Aorta (tissue), 5 donors: ENCODE results near the gene SGK1. TPM values are rescaled to one million over a fixed set of nuclear protein-coding genes. Genes with fewer than 3 reads are reported as not detected.
"Not testable (repeated sequence)": the region's sequence is repeated elsewhere in the genome, so short reads cannot be mapped to it uniquely, and the experiment has no call there.

ENCODE experiments used
- ATAC-seq: fragments of 200-7000 bp; cut with Tn5 transposase; one replicate; pipeline ENCODE4 v1.9.1; 2022; ENCODE audit warnings: moderate library complexity; ENCODE audit not compliant: low FRiP score
- DNase-seq, 2 donors: peaks; one replicate each; pipeline ENCODE4 v3.0.0-alpha.2; 2020
- H3K27ac ChIP-seq, 2 donors: one replicate each; pipeline ENCODE4 v1.5.1; 2013; ENCODE audit warnings: low read length in 2 of 2, mild to moderate bottlenecking in 2 of 2, moderate library complexity in 2 of 2, control low read depth in 1 of 2, inconsistent platforms in 1 of 2, low read depth in 1 of 2
- H3K27me3 ChIP-seq, 2 donors: one replicate each; pipeline ENCODE4 v1.6.1; 2013; ENCODE audit warnings: control low read depth in 1 of 2, low read length in 1 of 2, mild to moderate bottlenecking in 1 of 2, moderate library complexity in 1 of 2; ENCODE audit not compliant: insufficient read depth in 2 of 2, control insufficient read depth in 1 of 2
- H3K36me3 ChIP-seq, 2 donors: one replicate each; pipeline ENCODE4 v1.6.1; 2013; ENCODE audit warnings: control low read depth in 1 of 2, low read length in 1 of 2, mild to moderate bottlenecking in 1 of 2; ENCODE audit not compliant: insufficient read depth in 2 of 2, control insufficient read depth in 1 of 2
- H3K4me1 ChIP-seq, 2 donors: one replicate each; pipeline ENCODE4 v1.6.1; 2013; ENCODE audit warnings: low read length in 2 of 2, control low read depth in 1 of 2, mild to moderate bottlenecking in 1 of 2, moderate library complexity in 1 of 2; ENCODE audit not compliant: insufficient read depth in 2 of 2, control insufficient read depth in 1 of 2
- H3K4me3 ChIP-seq, 2 donors: one replicate each; pipeline ENCODE4 v1.5.1; 2013; ENCODE audit warnings: low read length in 2 of 2, control low read depth in 1 of 2, mild to moderate bottlenecking in 1 of 2
- H3K9me3 ChIP-seq: one replicate; pipeline ENCODE4 v1.6.1; 2013; ENCODE audit warnings: mild to moderate bottlenecking, low read length; ENCODE audit not compliant: control insufficient read depth
- WGBS, 2 donors: extraction: QIAGEN DNeasy Blood & Tissue Kit; methylation state at CpG; one replicate each; pipeline ENCODE4 v1.1.7; 2013; 5-methylcytosine and 5-hydroxymethylcytosine counted together
- intact Hi-C, 2 donors: fragments of 100-400 bp; cut with DNase I; formaldehyde crosslinking; loops; one replicate each; pipeline versions ENCODE4 v1.14.2 to v1.15.0; 2022
- polyA plus RNA-seq, 2 donors: library from polyadenylated mRNA; stranded (reverse); fragments of 200-250 nt; gene quantifications; one replicate each; pipeline ENCODE4 v1.2.3, GENCODE V29; 2013
- total RNA-seq, 2 donors: library from RNA; stranded (reverse); fragmentation: NEBNext Ultra II Directional; extraction: Animal tissue kit (Norgen Biotek cat#: 25700); gene quantifications; one replicate each; pipeline ENCODE4 v1.2.1, GENCODE V29; 2021
- donor health status: healthy with polysubstance abuse.
- donor health status: Bipolar disorder and iron deficiency.
- donor health status: DM: no; HTN: no; CAD: no.
- donor health status: DM: no; HTN: no; CAD: no.
- donor health status: DM: yes; HTN: yes; CAD: no.

Gene SGK1
- total and polyA plus RNA-seq, 4 donors, result 11.3 to 150 (median 106) TPM

- Histone ChIP-seq H3K9me3 (no peaks in the 10 kb centered on the region), H3K4me3 (no peak overlapping the region), H3K36me3 (no peaks in the 10 kb centered on the region), H3K4me1 (no peaks in the 10 kb centered on the region), H3K27me3 (no peaks in the 10 kb centered on the region), H3K27ac (no peak overlapping the region)
- 77 to 91% methylated on average over 3 of the region's 3 CpGs for WGBS, 2 donors
- intact Hi-C loops, result no loop called here
- DNase-seq (no peak), ATAC-seq (no peak)
Measured at GRCh38 chr6:134257516-134257915, 60.4 kb downstream of the SGK1 start.

GRCh38 chr6:134256862-134257261 lies 61.0 kb downstream of the SGK1 start:
- intact Hi-C loops, result no loop called here

GRCh38 chr6:134255280-134255679 lies 62.6 kb downstream of the SGK1 start:
- H3K4me3 ChIP-seq, H3K36me3 ChIP-seq, H3K4me1 ChIP-seq, intact Hi-C loops, ATAC-seq, H3K27ac ChIP-seq, H3K9me3 ChIP-seq, DNase-seq, H3K27me3 ChIP-seq: not testable (repeated sequence)
- 92% methylated on average over 2 of the region's 2 CpGs for WGBS, 2 donors

More at GRCh38 chr6:134256862-134257261, 61.0 kb downstream of the SGK1 start:
- Histone ChIP-seq H3K36me3 (no peaks in the 10 kb centered on the region), H3K9me3 (no peaks in the 10 kb centered on the region), H3K4me1 (no peaks in the 10 kb centered on the region), H3K27me3 (no peaks in the 10 kb centered on the region), H3K27ac (no peak overlapping the region), H3K4me3 (no peak overlapping the region)
- DNase-seq (no peak), ATAC-seq (no peak)
- 97 to 98% methylated on average over 8 of the region's 8 CpGs for WGBS, 2 donors

- WGBS, 2 donors, result 83 to 88% methylated on average over 4 of the region's 4 CpGs
Measured at GRCh38 chr6:134254118-134254517, 63.8 kb downstream of the SGK1 start.

GRCh38 chr6:134253681-134254080 lies 64.2 kb downstream of the SGK1 start:
- Histone ChIP-seq H3K4me1 (peaks cover 0 to 1% of the 10 kb centered on the region in 2 donors), H3K27me3 (no peaks in the 10 kb centered on the region), H3K27ac (no peak overlapping the region), H3K9me3 (no peaks in the 10 kb centered on the region), H3K4me3 (no peak overlapping the region), H3K36me3 (no peaks in the 10 kb centered on the region)
- peak in 1 of 2 donors; percentile 54 for DNase-seq
- intact Hi-C loops, result no loop called here
- ATAC-seq, result no peak
- 52 to 64% methylated on average over 7 of the region's 7 CpGs for WGBS, 2 donors

More at GRCh38 chr6:134254118-134254517, 63.8 kb downstream of the SGK1 start:
- Histone ChIP-seq H3K4me3 (no peak overlapping the region), H3K9me3 (no peaks in the 10 kb centered on the region), H3K4me1 (peaks cover 0 to 1% of the 10 kb centered on the region in 2 donors), H3K27me3 (no peaks in the 10 kb centered on the region), H3K27ac (no peak overlapping the region), H3K36me3 (no peaks in the 10 kb centered on the region)
- DNase-seq (no peak), ATAC-seq (no peak)
- intact Hi-C loops, result no loop called here

- Histone ChIP-seq H3K27ac (no peak overlapping the region), H3K9me3 (no peaks in the 10 kb centered on the region), H3K4me3 (no peak overlapping the region), H3K27me3 (no peaks in the 10 kb centered on the region), H3K36me3 (no peaks in the 10 kb centered on the region), H3K4me1 (peaks cover 0 to 1% of the 10 kb centered on the region in 2 donors)
- intact Hi-C loops, result no loop called here
- WGBS, 2 donors, result 64 to 73% methylated on average over 3 of the region's 3 CpGs
- DNase-seq (no peak), ATAC-seq (no peak)
Measured at GRCh38 chr6:134251320-134251719, 66.6 kb downstream of the SGK1 start.

GRCh38 chr6:134250776-134251175 lies 67.1 kb downstream of the SGK1 start:
- Histone ChIP-seq H3K27ac (no peak overlapping the region), H3K4me1 (peaks cover 0 to 1% of the 10 kb centered on the region in 2 donors), H3K36me3 (no peaks in the 10 kb centered on the region), H3K27me3 (no peaks in the 10 kb centered on the region), H3K4me3 (no peak overlapping the region), H3K9me3 (no peaks in the 10 kb centered on the region)
- 96 to 97% methylated on average over 2 of the region's 2 CpGs for WGBS, 2 donors
- ATAC-seq (no peak), DNase-seq (no peak)
- intact Hi-C loops, result no loop called here

- no peaks in the 10 kb centered on the region for H3K27me3 ChIP-seq
- DNase-seq (no peak), ATAC-seq (no peak)
- H3K27ac ChIP-seq, result no peak overlapping the region
- intact Hi-C loops, result no loop called here
- no peaks in the 10 kb centered on the region for H3K9me3 ChIP-seq
- H3K36me3 ChIP-seq, result no peaks in the 10 kb centered on the region
- H3K4me1 ChIP-seq, result peaks cover 0 to 1% of the 10 kb centered on the region in 2 donors
- H3K4me3 ChIP-seq, result no peak overlapping the region
- WGBS, 2 donors, result 29 to 34% methylated on average over 7 of the region's 7 CpGs
Measured at GRCh38 chr6:134249759-134250602, 67.9 kb downstream of the SGK1 start.

GRCh38 chr6:134249239-134249758 lies 68.6 kb downstream of the SGK1 start:
- ATAC-seq (peak; percentile 50), DNase-seq (no peak)
- no peaks in the 10 kb centered on the region for H3K9me3 ChIP-seq
- H3K4me3 ChIP-seq, result no peak overlapping the region
- 94 to 96% methylated on average over 5 of the region's 5 CpGs for WGBS, 2 donors
- H3K27me3 ChIP-seq, result no peaks in the 10 kb centered on the region
- no peak overlapping the region for H3K27ac ChIP-seq
- no peaks in the 10 kb centered on the region for H3K36me3 ChIP-seq
- intact Hi-C loops, result no loop called here
- H3K4me1 ChIP-seq, result peaks cover 0 to 1% of the 10 kb centered on the region in 2 donors
